HepG2 (cell line): ENCODE results near the gene CHD9. TPM values are rescaled to one million over a fixed set of nuclear protein-coding genes. Genes with fewer than 3 reads are reported as not detected.
A peak's percentile ranks its signal among the peaks of the same experiment; 100 is the strongest.

Experiments used
- ATAC-seq: fragments of 200-7000 bp; cut with Tn5 transposase; 3 replicates; pipeline ENCODE4 v1.9.1; 2020; ENCODE audit warnings: mild to moderate bottlenecking, moderate library complexity
- BruUV-seq: library from RNA; stranded (reverse); fragments of 400-500 nt; replicated peaks from 2 replicates; lab custom pipeline; 2021; lab: Mats Ljungman, UMichigan
- CTCF ChIA-PET: fragments of 300-600 bp; formaldehyde crosslinking; extraction: SDS; loops from one replicate; lab custom pipeline; 2021; ENCODE audit warnings: low total read pairs, inconsistent platforms, low intra/inter-chr PET ratio; lab: Yijun Ruan, JAX
- POLR2A ChIA-PET: fragments of 350-600 bp; sonication (Branson Sonifier 250); formaldehyde crosslinking; loops from one replicate; lab custom pipeline; 2020; ENCODE audit warnings: antibody characterized with exemption, inconsistent platforms; lab: Yijun Ruan, JAX
- DNase-seq: peaks from one replicate; pipeline ENCODE4 v3.0.0-alpha.2; 2015; ENCODE audit warnings: low spot score
- FAIRE-seq: peaks from 3 replicates; lab custom pipeline; 2011; peaks lifted over from hg19 to GRCh38; lab: Jason Lieb, UNC
- H2AFZ ChIP-seq: one replicate; pipeline ENCODE4 v1.6.1; 2011; ENCODE audit warnings: low read length, inconsistent platforms
- H3K27ac ChIP-seq: fragments of 300-600 bp; 3 replicates; pipeline ENCODE4 v1.8.0; 2011; ENCODE audit warnings: mixed run types, mild to moderate bottlenecking, mixed read lengths, low read length, inconsistent platforms; ENCODE audit not compliant: insufficient read depth; ENCODE audit errors: extremely low read length
- H3K27me3 ChIP-seq, 2 experiments: fragments of 200-600 bp in 1 of 2; 2 replicates in 1 of 2; 3 replicates in 1 of 2; pipeline versions ENCODE4 v1.6.0 to v1.8.0; 2011; ENCODE audit warnings: low read length in 2 of 2, mild to moderate bottlenecking in 2 of 2, moderate library complexity in 2 of 2, inconsistent platforms in 1 of 2; ENCODE audit not compliant: insufficient read depth in 2 of 2, control insufficient read depth in 1 of 2
- H3K36me3 ChIP-seq, 2 experiments: fragments of 200-600 bp in 1 of 2; replicated peaks in 1 of 2; 2 replicates in 1 of 2; 3 replicates in 1 of 2; pipeline versions ENCODE4 v1.5.1 to v1.8.0; 2011; ENCODE audit warnings: low read length in 2 of 2, inconsistent platforms in 1 of 2; ENCODE audit not compliant: insufficient read depth in 2 of 2, control insufficient read depth in 1 of 2
- H3K4me1 ChIP-seq: 2 replicates; pipeline ENCODE4 v1.5.1; 2012; ENCODE audit warnings: low read length, inconsistent platforms; ENCODE audit not compliant: insufficient read depth
- H3K4me2 ChIP-seq: 2 replicates; pipeline ENCODE4 v1.6.0; 2011; ENCODE audit warnings: low read depth, low read length, inconsistent platforms
- H3K4me3 ChIP-seq, 3 experiments: fragments of 200-600 bp in 1 of 3; sonication (generic), shearing (Covaris generic) in 1 of 3; replicated peaks in 1 of 3; 2 replicates each; pipeline ENCODE4 v1.5.1; 2011 to 2016; ENCODE audit warnings: low read length in 3 of 3, inconsistent platforms in 2 of 3, low read depth in 2 of 3, mild to moderate bottlenecking in 2 of 3, control low read depth in 1 of 3, mixed read lengths in 1 of 3; ENCODE audit not compliant: insufficient read depth in 1 of 3
- H3K79me2 ChIP-seq: one replicate; pipeline ENCODE4 v1.6.1; 2011; ENCODE audit warnings: low read length, inconsistent platforms; ENCODE audit not compliant: insufficient read depth
- H3K9ac ChIP-seq: 2 replicates; pipeline ENCODE4 v1.6.0; 2011; ENCODE audit warnings: mild to moderate bottlenecking, low read depth, low read length, inconsistent platforms; ENCODE audit not compliant: insufficient read depth
- H3K9me3 ChIP-seq: 2 replicates; pipeline ENCODE4 v1.5.1; 2012; ENCODE audit warnings: mild to moderate bottlenecking, low read length
- H4K20me1 ChIP-seq: 2 replicates; pipeline ENCODE4 v1.6.0; 2011; ENCODE audit warnings: inconsistent platforms, mild to moderate bottlenecking, low read length, moderate library complexity; ENCODE audit not compliant: insufficient read depth
- ATAD3A ChIP-seq: sonication (generic); formaldehyde crosslinking; IDR thresholded peaks from 2 replicates; pipeline ENCODE4 v1.4.0; 2020; ENCODE audit warnings: missing genetic modification reagents
- DRAP1 ChIP-seq: IDR thresholded peaks from 2 replicates; pipeline ENCODE4 v1.6.1; 2016; ENCODE audit warnings: missing genetic modification reagents, missing compliant biosample characterization
- EED ChIP-seq: sonication (generic); formaldehyde crosslinking; IDR thresholded peaks from 2 replicates; pipeline ENCODE4 v1.5.0; 2020; ENCODE audit warnings: mild to moderate bottlenecking, missing genetic modification reagents
- HNRNPUL1 ChIP-seq: fragments of 200-400 bp; formaldehyde crosslinking; IDR thresholded peaks from 2 replicates; pipeline ENCODE4 v1.6.1; 2017; ENCODE audit warnings: low read depth, mild to moderate bottlenecking, low read length, moderate library complexity
- JARID2 ChIP-seq: sonication (generic); formaldehyde crosslinking; IDR thresholded peaks from 2 replicates; pipeline ENCODE4 v1.8.1; 2023; ENCODE audit warnings: missing genetic modification reagents, inconsistent platforms; ENCODE audit not compliant: insufficient replicate concordance
- KDM2A ChIP-seq: sonication (generic); formaldehyde crosslinking; IDR thresholded peaks from 2 replicates; pipeline ENCODE4 v1.4.0; 2020; ENCODE audit warnings: low read depth, missing genetic modification reagents, borderline replicate concordance
- RCOR2 ChIP-seq: IDR thresholded peaks from 2 replicates; pipeline ENCODE4 v1.6.1; 2016; ENCODE audit warnings: missing biosample characterization, missing genetic modification reagents
- RNF219 ChIP-seq: sonication (generic); formaldehyde crosslinking; IDR thresholded peaks from 2 replicates; pipeline ENCODE4 v1.5.0; 2020; ENCODE audit warnings: mild to moderate bottlenecking, missing genetic modification reagents
- SKIL ChIP-seq: sonication (generic); formaldehyde crosslinking; IDR thresholded peaks from 2 replicates; pipeline ENCODE4 v1.8.0; 2022; ENCODE audit warnings: missing genetic modification reagents, mild to moderate bottlenecking, moderate library complexity, borderline replicate concordance
- ZFP62 ChIP-seq: sonication (generic); formaldehyde crosslinking; IDR thresholded peaks from 2 replicates; pipeline ENCODE4 v1.4.0; 2020; ENCODE audit warnings: missing genetic modification reagents
- ZIK1 ChIP-seq: sonication (generic); formaldehyde crosslinking; IDR thresholded peaks from 2 replicates; pipeline ENCODE4 v1.5.0; 2020; ENCODE audit warnings: mild to moderate bottlenecking, low read depth, missing genetic modification reagents, borderline replicate concordance
- ZNF670 ChIP-seq: sonication (generic); formaldehyde crosslinking; IDR thresholded peaks from 2 replicates; pipeline ENCODE4 v1.8.0; 2022; ENCODE audit warnings: mild to moderate bottlenecking, missing genetic modification reagents, borderline replicate concordance
- ZNF781 ChIP-seq: sonication (generic); formaldehyde crosslinking; IDR thresholded peaks from 2 replicates; pipeline ENCODE4 v1.5.1; 2020; ENCODE audit warnings: borderline replicate concordance, mild to moderate bottlenecking, missing genetic modification reagents; ENCODE audit errors: not compliant biosample characterization
- ZSCAN9 ChIP-seq: IDR thresholded peaks from 2 replicates; pipeline ENCODE4 v1.6.1; 2016; ENCODE audit warnings: borderline replicate concordance
- WGBS: methylation state at CpG from one replicate; pipeline ENCODE4 v1.1.6; 2017; ENCODE audit warnings: low lambda C conversion rate; 5-methylcytosine and 5-hydroxymethylcytosine counted together
- in situ Hi-C: cut with HindIII; loops from 2 replicates; pipeline ENCODE4 v1.10.0; 2017; ENCODE audit warnings: low pct_unique_long_range_greater_than_20kb; ENCODE audit not compliant: extremely low pct_ligation_motif_present
- intact Hi-C: fragments of 100-400 bp; cut with micrococcal nuclease; formaldehyde crosslinking; loops from one replicate; pipeline ENCODE4 v1.10.0; 2022; ENCODE audit not compliant: unreplicated experiment
- polyA plus RNA-seq, 8 experiments: library from polyadenylated mRNA; depleted of rRNA in 3 of 8; stranded (reverse) in 7 of 8; unstranded in 1 of 8; fragments of >200 nt; fragmentation: Illumina TruSeq in 4 of 8; extraction: Trizol in 4 of 8; gene quantifications; 2 replicates each; pipeline versions ENCODE4 v1.2.1 to v1.2.3, GENCODE V29; 2011 to 2016; ENCODE audit warnings: low read depth in 4 of 8, missing spikeins in 1 of 8, mixed read lengths in 1 of 8; ENCODE audit not compliant: insufficient read depth in 1 of 8
- total RNA-seq, 5 experiments: library from RNA; depleted of rRNA; stranded (reverse); fragments of >200 nt; fragmentation: Illumina TruSeq; extraction: Trizol; gene quantifications; 2 replicates each; pipeline ENCODE4 v1.2.3, GENCODE V29; 2016; ENCODE audit warnings: low read depth in 1 of 5

The CHD9 gene
- total and polyA plus RNA-seq, 2 of the 13 experiments (the other 11 are each of a cell fraction or from before 2014, with no cell fraction given), result 23.4 to 27.7 TPM

- TF ChIP-seq SKIL (CRISPR knock-in tag) (peak; percentile 57; the same call in 1 of the 2 replicates), ATAD3A (CRISPR knock-in tag) (no peak)
These were observed 44.7 kb downstream of the CHD9 start (continued) for GRCh38 chr16:53099318-53100130.

GRCh38 chr16:53100131-53100748, 45.4 kb downstream of the CHD9 start:
- ATAC-seq, result no peak
- no peak for DNase-seq
- Histone ChIP-seq H3K9ac (peak overlapping the region; percentile 74), H2AFZ (no peak overlapping the region), H3K4me2 (peak overlapping the region; percentile 93), H3K9me3 (no peaks in the 10 kb centered on the region), H4K20me1 (peaks cover 4% of the 10 kb centered on the region; the same call in 1 of the 2 replicates), H3K36me3 (no peaks in the 10 kb centered on the region), H3K79me2 (peaks cover 18% of the 10 kb centered on the region), H3K27ac (peak overlapping the region; percentile 78), H3K27me3 (no peaks in the 10 kb centered on the region; a peak in 1 of 5 replicates), H3K4me1 (peaks cover 38% of the 10 kb centered on the region), H3K4me3 (peak overlapping the region; percentile 57 to 74 (median 67); a peak in 5 of 6 replicates)
- intact Hi-C loops, result loop anchor here (1.0 kb wide), 1 partner anchor 20 kb away; no protein-coding TSS in a partner anchor
- WGBS, result 57% methylated on average over 9 of the region's 9 CpGs
- in situ Hi-C loops, result no loop called here
- CTCF ChIA-PET, result no interaction called here
- POLR2A ChIA-PET, result interaction anchor here (0.6 to 3.2 kb wide), 10 partner anchors 10 to 52 kb away, joined by 3 to 35 read pairs (median 4); partner anchors contain the start of genes CHD9 and CHD9NB
- TSS peak; percentile 65 for BruUV-seq
- FAIRE-seq, result no peak
- no peak for TF ChIP-seq ZSCAN9
- no peak for TF ChIP-seq DRAP1 (CRISPR knock-in tag)
- TF ChIP-seq JARID2, result no peak
- no peak for TF ChIP-seq RCOR2 (CRISPR knock-in tag)
- TF ChIP-seq ZNF670 (CRISPR knock-in tag), result peak; percentile 75
- TF ChIP-seq ZIK1 (CRISPR knock-in tag), result no peak
- no peak for TF ChIP-seq HNRNPUL1
- TF ChIP-seq RNF219, result 0 out of 2 replicates have a peak, but pooled peaks have one; percentile 69
- no peak for TF ChIP-seq ZNF781 (CRISPR knock-in tag)
- no peak for TF ChIP-seq EED (CRISPR knock-in tag)
- no peak for TF ChIP-seq KDM2A (CRISPR knock-in tag)
- TF ChIP-seq ZFP62 (CRISPR knock-in tag), result no peak
